H1 (cell line): ENCODE results near the gene JAKMIP1. TPM values are rescaled to one million over a fixed set of nuclear protein-coding genes. Genes with fewer than 3 reads are reported as not detected.

Experiments
- HDAC6 ChIP-seq: IDR thresholded peaks from one replicate; pipeline ENCODE4 v1.7.1; 2012; ENCODE audit warnings: low read depth, mild to moderate bottlenecking, inconsistent platforms, low read length, moderate library complexity
- KDM4A ChIP-seq: IDR thresholded peaks from one replicate; pipeline ENCODE4 v1.7.1; 2012; ENCODE audit warnings: low read depth, mild to moderate bottlenecking, moderate library complexity, low read length, inconsistent platforms; ENCODE audit not compliant: severe bottlenecking
- RXRA ChIP-seq: IDR thresholded peaks from 2 replicates; pipeline ENCODE4 v1.6.1; 2011; ENCODE audit warnings: low read depth, mild to moderate bottlenecking, low read length, moderate library complexity; ENCODE audit not compliant: insufficient read depth
- SUZ12 ChIP-seq: fragments of 200-600 bp; sonication (generic); IDR thresholded peaks from 2 replicates; pipeline ENCODE4 v1.6.1; 2012; ENCODE audit warnings: mild to moderate bottlenecking, inconsistent platforms, low read length, moderate library complexity, mixed read lengths
- TAF1 ChIP-seq: IDR thresholded peaks from 2 replicates; pipeline ENCODE4 v1.6.1; 2011; ENCODE audit warnings: mild to moderate bottlenecking, low read depth, low read length
- ZNF274 ChIP-seq: IDR thresholded peaks from 2 replicates; pipeline ENCODE4 v1.7.0; 2012; ENCODE audit warnings: low read length, borderline replicate concordance; ENCODE audit errors: extremely low read depth
- polyA plus RNA-seq, 7 experiments: library from polyadenylated mRNA; depleted of rRNA in 3 of 7; stranded (reverse) in 5 of 7; unstranded in 2 of 7; fragments of >200 nt in 5 of 7; fragments of 200-250 nt in 2 of 7; gene quantifications; 1 replicate in 5 of 7; 2 replicates in 1 of 7; 4 replicates in 1 of 7; pipeline versions ENCODE4 v1.2.1 to v1.2.3, GENCODE V29; 2011 to 2013; ENCODE audit warnings: missing spikeins in 2 of 7, mixed read lengths in 2 of 7
- total RNA-seq: library from RNA; stranded (reverse); fragmentation: NEBNext Ultra II Directional; extraction: Animal tissue kit (Norgen Biotek cat#: 25700); gene quantifications from 2 replicates; pipeline ENCODE4 v1.2.1, GENCODE V29; 2021
- TF ChIP-seq, protein P1 (sequence below): fragments of 300-600 bp; sonication (generic); IDR thresholded peaks from 2 replicates; pipeline ENCODE4 v1.7.1; 2012; ENCODE audit warnings: low read length, moderate library complexity, mild to moderate bottlenecking, inconsistent platforms; ENCODE audit not compliant: insufficient replicate concordance
- TF ChIP-seq, protein P2 (sequence below): IDR thresholded peaks from 2 replicates; pipeline ENCODE4 v1.6.1; 2011; ENCODE audit warnings: low read length, improper control_type of control experiment

The JAKMIP1 gene
- total and polyA plus RNA-seq, 2 of the 8 experiments (the other 6 are each of a cell fraction or from before 2014, with no cell fraction given) = 2.5 to 4.4 TPM

DNA sequence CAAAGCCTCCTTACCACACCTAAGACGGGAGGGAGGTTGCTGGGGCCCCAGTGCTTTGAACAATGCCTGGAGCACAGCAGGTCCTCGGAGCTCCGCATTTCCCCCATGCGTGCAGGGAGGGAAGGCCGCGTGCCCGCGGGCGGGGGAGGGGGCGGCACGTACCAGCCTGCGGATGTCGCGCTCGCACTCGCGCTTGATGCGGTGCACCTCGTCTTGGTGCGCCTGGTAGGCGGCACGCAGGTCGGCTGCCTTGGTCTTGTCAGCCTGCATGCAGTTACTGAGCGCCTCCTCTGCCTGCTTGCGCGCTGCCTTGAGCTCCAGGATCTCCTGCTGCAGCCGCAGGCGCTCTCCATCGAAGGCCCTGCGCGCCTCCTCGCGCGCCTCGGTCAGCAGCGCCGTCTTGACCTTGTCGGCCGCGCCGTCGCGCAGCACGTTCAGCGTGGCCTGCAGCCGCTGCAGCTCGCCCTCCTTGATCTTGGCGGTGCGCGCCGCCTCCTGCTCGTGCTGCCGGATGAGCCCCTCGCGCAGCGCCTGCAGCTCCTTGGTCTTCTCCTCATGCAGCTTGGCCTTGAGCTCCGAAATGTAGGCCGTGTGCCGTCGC lies 94.9 kb downstream of the JAKMIP1 start (continued):
- TF ChIP-seq, protein P1, sequence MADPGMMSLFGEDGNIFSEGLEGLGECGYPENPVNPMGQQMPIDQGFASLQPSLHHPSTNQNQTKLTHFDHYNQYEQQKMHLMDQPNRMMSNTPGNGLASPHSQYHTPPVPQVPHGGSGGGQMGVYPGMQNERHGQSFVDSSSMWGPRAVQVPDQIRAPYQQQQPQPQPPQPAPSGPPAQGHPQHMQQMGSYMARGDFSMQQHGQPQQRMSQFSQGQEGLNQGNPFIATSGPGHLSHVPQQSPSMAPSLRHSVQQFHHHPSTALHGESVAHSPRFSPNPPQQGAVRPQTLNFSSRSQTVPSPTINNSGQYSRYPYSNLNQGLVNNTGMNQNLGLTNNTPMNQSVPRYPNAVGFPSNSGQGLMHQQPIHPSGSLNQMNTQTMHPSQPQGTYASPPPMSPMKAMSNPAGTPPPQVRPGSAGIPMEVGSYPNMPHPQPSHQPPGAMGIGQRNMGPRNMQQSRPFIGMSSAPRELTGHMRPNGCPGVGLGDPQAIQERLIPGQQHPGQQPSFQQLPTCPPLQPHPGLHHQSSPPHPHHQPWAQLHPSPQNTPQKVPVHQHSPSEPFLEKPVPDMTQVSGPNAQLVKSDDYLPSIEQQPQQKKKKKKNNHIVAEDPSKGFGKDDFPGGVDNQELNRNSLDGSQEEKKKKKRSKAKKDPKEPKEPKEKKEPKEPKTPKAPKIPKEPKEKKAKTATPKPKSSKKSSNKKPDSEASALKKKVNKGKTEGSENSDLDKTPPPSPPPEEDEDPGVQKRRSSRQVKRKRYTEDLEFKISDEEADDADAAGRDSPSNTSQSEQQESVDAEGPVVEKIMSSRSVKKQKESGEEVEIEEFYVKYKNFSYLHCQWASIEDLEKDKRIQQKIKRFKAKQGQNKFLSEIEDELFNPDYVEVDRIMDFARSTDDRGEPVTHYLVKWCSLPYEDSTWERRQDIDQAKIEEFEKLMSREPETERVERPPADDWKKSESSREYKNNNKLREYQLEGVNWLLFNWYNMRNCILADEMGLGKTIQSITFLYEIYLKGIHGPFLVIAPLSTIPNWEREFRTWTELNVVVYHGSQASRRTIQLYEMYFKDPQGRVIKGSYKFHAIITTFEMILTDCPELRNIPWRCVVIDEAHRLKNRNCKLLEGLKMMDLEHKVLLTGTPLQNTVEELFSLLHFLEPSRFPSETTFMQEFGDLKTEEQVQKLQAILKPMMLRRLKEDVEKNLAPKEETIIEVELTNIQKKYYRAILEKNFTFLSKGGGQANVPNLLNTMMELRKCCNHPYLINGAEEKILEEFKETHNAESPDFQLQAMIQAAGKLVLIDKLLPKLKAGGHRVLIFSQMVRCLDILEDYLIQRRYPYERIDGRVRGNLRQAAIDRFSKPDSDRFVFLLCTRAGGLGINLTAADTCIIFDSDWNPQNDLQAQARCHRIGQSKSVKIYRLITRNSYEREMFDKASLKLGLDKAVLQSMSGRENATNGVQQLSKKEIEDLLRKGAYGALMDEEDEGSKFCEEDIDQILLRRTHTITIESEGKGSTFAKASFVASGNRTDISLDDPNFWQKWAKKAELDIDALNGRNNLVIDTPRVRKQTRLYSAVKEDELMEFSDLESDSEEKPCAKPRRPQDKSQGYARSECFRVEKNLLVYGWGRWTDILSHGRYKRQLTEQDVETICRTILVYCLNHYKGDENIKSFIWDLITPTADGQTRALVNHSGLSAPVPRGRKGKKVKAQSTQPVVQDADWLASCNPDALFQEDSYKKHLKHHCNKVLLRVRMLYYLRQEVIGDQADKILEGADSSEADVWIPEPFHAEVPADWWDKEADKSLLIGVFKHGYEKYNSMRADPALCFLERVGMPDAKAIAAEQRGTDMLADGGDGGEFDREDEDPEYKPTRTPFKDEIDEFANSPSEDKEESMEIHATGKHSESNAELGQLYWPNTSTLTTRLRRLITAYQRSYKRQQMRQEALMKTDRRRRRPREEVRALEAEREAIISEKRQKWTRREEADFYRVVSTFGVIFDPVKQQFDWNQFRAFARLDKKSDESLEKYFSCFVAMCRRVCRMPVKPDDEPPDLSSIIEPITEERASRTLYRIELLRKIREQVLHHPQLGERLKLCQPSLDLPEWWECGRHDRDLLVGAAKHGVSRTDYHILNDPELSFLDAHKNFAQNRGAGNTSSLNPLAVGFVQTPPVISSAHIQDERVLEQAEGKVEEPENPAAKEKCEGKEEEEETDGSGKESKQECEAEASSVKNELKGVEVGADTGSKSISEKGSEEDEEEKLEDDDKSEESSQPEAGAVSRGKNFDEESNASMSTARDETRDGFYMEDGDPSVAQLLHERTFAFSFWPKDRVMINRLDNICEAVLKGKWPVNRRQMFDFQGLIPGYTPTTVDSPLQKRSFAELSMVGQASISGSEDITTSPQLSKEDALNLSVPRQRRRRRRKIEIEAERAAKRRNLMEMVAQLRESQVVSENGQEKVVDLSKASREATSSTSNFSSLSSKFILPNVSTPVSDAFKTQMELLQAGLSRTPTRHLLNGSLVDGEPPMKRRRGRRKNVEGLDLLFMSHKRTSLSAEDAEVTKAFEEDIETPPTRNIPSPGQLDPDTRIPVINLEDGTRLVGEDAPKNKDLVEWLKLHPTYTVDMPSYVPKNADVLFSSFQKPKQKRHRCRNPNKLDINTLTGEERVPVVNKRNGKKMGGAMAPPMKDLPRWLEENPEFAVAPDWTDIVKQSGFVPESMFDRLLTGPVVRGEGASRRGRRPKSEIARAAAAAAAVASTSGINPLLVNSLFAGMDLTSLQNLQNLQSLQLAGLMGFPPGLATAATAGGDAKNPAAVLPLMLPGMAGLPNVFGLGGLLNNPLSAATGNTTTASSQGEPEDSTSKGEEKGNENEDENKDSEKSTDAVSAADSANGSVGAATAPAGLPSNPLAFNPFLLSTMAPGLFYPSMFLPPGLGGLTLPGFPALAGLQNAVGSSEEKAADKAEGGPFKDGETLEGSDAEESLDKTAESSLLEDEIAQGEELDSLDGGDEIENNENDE = no peak
- TF ChIP-seq ZNF274 = no peak
- TF ChIP-seq, protein P2, sequence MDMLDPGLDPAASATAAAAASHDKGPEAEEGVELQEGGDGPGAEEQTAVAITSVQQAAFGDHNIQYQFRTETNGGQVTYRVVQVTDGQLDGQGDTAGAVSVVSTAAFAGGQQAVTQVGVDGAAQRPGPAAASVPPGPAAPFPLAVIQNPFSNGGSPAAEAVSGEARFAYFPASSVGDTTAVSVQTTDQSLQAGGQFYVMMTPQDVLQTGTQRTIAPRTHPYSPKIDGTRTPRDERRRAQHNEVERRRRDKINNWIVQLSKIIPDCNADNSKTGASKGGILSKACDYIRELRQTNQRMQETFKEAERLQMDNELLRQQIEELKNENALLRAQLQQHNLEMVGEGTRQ = no peak
- no peak for TF ChIP-seq RXRA
- TF ChIP-seq TAF1 = no peak
- TF ChIP-seq SUZ12 = no peak
- no peak for TF ChIP-seq HDAC6
- peak; percentile 26 for TF ChIP-seq KDM4A
